Measurements from ENCODE around the gene LDLRAD3. TPM values are rescaled to one million over a fixed set of nuclear protein-coding genes. Genes with fewer than 3 reads are reported as not detected.
"Not testable (repeated sequence)": the region's sequence is repeated elsewhere in the genome, so short reads cannot be mapped to it uniquely, and the experiment has no call there.

The LDLRAD3 gene
- polyA plus RNA-seq, 1 of the 3 experiments (the other 2 are of a cell fraction) = 10.6 TPM

GRCh38 chr11:35911013-35911412 is 32.8 kb upstream of the LDLRAD3 start:
- CTCF ChIA-PET = interaction anchor here (1.1 kb wide), 1 partner anchor 88 kb away, joined by 3 read pairs; no protein-coding TSS in a partner anchor
- peaks cover 10% of the 10 kb centered on the region for H3F3A ChIP-seq (replicated peaks; ENCODE audit: insufficient read depth)
- POLR2A ChIA-PET = no interaction called here
- no peak for DNase-seq
- H3K9me2 ChIP-seq = no peaks in the 10 kb centered on the region
- no peaks in the 10 kb centered on the region for H3K4me1 ChIP-seq (ENCODE audit: control insufficient read depth in 1 of 2, insufficient read depth in 2 of 2, low read depth in 1 of 2, low read length in 1 of 2)
- TF ChIP-seq RAD21 (IDR thresholded peaks at IDR 0.05; ENCODE audit: low read length) = no peak
- TF ChIP-seq, protein P1, sequence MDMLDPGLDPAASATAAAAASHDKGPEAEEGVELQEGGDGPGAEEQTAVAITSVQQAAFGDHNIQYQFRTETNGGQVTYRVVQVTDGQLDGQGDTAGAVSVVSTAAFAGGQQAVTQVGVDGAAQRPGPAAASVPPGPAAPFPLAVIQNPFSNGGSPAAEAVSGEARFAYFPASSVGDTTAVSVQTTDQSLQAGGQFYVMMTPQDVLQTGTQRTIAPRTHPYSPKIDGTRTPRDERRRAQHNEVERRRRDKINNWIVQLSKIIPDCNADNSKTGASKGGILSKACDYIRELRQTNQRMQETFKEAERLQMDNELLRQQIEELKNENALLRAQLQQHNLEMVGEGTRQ (IDR thresholded peaks at IDR 0.05; ENCODE audit: borderline replicate concordance, low read depth, low read length) = no peak
- no peak for TF ChIP-seq CTCF (IDR thresholded peaks at IDR 0.05)
- TF ChIP-seq NRF1 (IDR thresholded peaks at IDR 0.05; ENCODE audit: low read depth, low read length) = no peak
- no peak for TF ChIP-seq CHD2 (IDR thresholded peaks at IDR 0.05; ENCODE audit: low read length, partially characterized antibody)
- no peak for TF ChIP-seq FOXM1 (IDR thresholded peaks at IDR 0.05; ENCODE audit: low read depth)
- 85% methylated on average over 6 of the region's 6 CpGs for WGBS (ENCODE audit: low lambda C conversion rate)
- no peak overlapping the region for H2AFZ ChIP-seq (ENCODE audit: low read depth)
- H3K4me2 ChIP-seq = no peak overlapping the region
- H3K27ac ChIP-seq (ENCODE audit: low read depth in 2 of 2, low read length in 1 of 2) = no peak overlapping the region
- H3K27me3 ChIP-seq (ENCODE audit: insufficient read depth) = no peaks in the 10 kb centered on the region
- no peaks in the 10 kb centered on the region for H3K9me3 ChIP-seq
- no peaks in the 10 kb centered on the region for H4K20me1 ChIP-seq (ENCODE audit: insufficient read depth)
- H3K4me3 ChIP-seq (ENCODE audit: low read depth in 2 of 2, low read length in 1 of 2) = no peak overlapping the region
- no peaks in the 10 kb centered on the region for H3K36me3 ChIP-seq (replicated peaks in 1 of 2; ENCODE audit: control insufficient read depth in 1 of 2, insufficient read depth in 2 of 2, low read length in 1 of 2)
- no peak overlapping the region for H3K9ac ChIP-seq
- no peaks in the 10 kb centered on the region for H3K79me2 ChIP-seq (ENCODE audit: insufficient read depth)

DNA sequence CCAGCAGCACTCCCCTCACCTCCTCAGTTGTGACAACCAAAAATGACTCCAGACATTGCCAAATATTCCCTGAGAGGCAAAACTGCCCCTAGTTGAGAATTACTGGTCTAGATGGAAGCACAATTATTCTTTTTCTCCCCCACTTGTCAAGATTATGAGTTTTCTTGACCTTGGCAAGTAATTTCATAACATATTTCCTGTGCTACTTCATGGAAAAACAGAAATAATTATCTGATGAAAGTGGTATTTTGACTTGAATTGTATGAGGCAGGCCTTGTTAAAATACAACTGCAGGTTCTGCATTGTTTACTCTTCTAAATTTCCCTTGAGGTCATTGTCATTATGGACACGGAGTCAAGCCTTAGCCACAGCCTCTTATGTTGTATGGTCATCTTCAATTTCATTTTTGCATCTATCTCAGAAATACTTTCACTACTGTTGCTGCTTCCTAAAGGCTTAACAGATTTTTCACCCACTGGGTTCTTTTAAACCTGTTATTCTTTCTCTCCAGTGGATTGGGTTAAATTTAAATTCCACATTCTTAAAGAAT is 32.2 kb upstream of the LDLRAD3 start:
- H3K4me1 ChIP-seq (ENCODE audit: control insufficient read depth in 1 of 2, insufficient read depth in 2 of 2, low read depth in 1 of 2, low read length in 1 of 2) = no peaks in the 10 kb centered on the region
- no peak overlapping the region for H2AFZ ChIP-seq (ENCODE audit: low read depth)
- DNase-seq = no peak
- no peak overlapping the region for H3K9ac ChIP-seq
- H3K27ac ChIP-seq (ENCODE audit: low read depth in 2 of 2, low read length in 1 of 2) = no peak overlapping the region
- POLR2A ChIA-PET = no interaction called here
- no peak overlapping the region for H3K4me2 ChIP-seq
- 27% methylated on average over 1 of the region's 1 CpG for WGBS (ENCODE audit: low lambda C conversion rate)
- no peaks in the 10 kb centered on the region for H3K79me2 ChIP-seq (ENCODE audit: insufficient read depth)
- no peak overlapping the region for H3K4me3 ChIP-seq (ENCODE audit: low read depth in 2 of 2, low read length in 1 of 2)
- H4K20me1 ChIP-seq (ENCODE audit: insufficient read depth) = no peaks in the 10 kb centered on the region
- no peaks in the 10 kb centered on the region for H3K36me3 ChIP-seq (replicated peaks in 1 of 2; ENCODE audit: control insufficient read depth in 1 of 2, insufficient read depth in 2 of 2, low read length in 1 of 2)
- TF ChIP-seq GABPA (IDR thresholded peaks at IDR 0.05; ENCODE audit: low read depth) = no peak
- TF ChIP-seq POLR2AphosphoS5 (IDR thresholded peaks at IDR 0.05; ENCODE audit: low read depth, low read length) = no peak
- no peak for TF ChIP-seq TCF12 (IDR thresholded peaks at IDR 0.05)
- TF ChIP-seq NRF1 (IDR thresholded peaks at IDR 0.05; ENCODE audit: low read depth, low read length) = no peak
- peaks cover 10% of the 10 kb centered on the region for H3F3A ChIP-seq (replicated peaks; ENCODE audit: insufficient read depth)
- H3K27me3 ChIP-seq (ENCODE audit: insufficient read depth) = no peaks in the 10 kb centered on the region
- H3K9me3 ChIP-seq = no peaks in the 10 kb centered on the region
- CTCF ChIA-PET = interaction anchor here (1.1 kb wide), 1 partner anchor 89 kb away, joined by 3 read pairs; no protein-coding TSS in a partner anchor
- H3K9me2 ChIP-seq = no peaks in the 10 kb centered on the region

DNA sequence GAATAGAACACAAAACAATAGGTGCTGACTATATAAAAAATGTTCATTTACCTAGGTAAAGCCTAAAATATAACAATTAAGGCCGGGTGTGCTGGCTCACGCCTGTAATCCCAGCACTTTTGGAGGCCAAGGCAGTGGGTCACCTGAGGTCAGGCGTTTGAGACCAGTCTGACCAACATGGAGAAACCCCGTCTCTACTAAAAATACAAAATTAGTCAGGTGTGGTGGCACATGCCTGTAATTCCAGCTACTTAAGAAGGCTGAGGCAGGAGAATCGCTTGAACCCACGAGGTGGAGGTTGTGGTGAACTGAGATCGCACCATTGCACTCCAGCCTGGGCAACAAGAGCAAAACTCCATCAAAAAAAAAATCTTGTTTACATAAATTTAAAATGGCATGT is 31.4 kb upstream of the LDLRAD3 start:
- DNase-seq; H3K36me3 ChIP-seq (replicated peaks in 1 of 2; ENCODE audit: control insufficient read depth in 1 of 2, insufficient read depth in 2 of 2, low read length in 1 of 2); H4K20me1 ChIP-seq (ENCODE audit: insufficient read depth); POLR2A ChIA-PET; H3K79me2 ChIP-seq (ENCODE audit: insufficient read depth); H3K9me3 ChIP-seq; H2AFZ ChIP-seq (ENCODE audit: low read depth); H3K4me1 ChIP-seq (ENCODE audit: control insufficient read depth in 1 of 2, insufficient read depth in 2 of 2, low read depth in 1 of 2, low read length in 1 of 2); H3K9me2 ChIP-seq; H3K27me3 ChIP-seq (ENCODE audit: insufficient read depth); H3K9ac ChIP-seq; H3K4me2 ChIP-seq; H3K4me3 ChIP-seq (ENCODE audit: low read depth in 2 of 2, low read length in 1 of 2); CTCF ChIA-PET; H3K27ac ChIP-seq (ENCODE audit: low read depth in 2 of 2, low read length in 1 of 2): not testable (repeated sequence)
- 79% methylated on average over 7 of the region's 7 CpGs for WGBS (ENCODE audit: low lambda C conversion rate)
- H3F3A ChIP-seq (replicated peaks; ENCODE audit: insufficient read depth) = peaks cover 10% of the 10 kb centered on the region

All from SK-N-SH (cell line).